Esophagus squamous epithelium (tissue), 4 donors: Measurements from ENCODE around the gene UMAD1.

Experiments used
- POLR2A ChIP-seq, 4 donors: fragments of 450-650 bp; IDR thresholded peaks; one replicate each; pipeline ENCODE4 v1.6.1; 2017; ENCODE audit warnings: antibody characterized with exemption in 4 of 4, mild to moderate bottlenecking in 4 of 4, moderate library complexity in 3 of 4
- TF ChIP-seq, protein P1 (sequence below), 6 experiments: fragments of 450-650 bp in 4 of 6; fragments of 200-600 bp in 2 of 6; sonication (generic) in 2 of 6; IDR thresholded peaks; one replicate each; pipeline ENCODE4 v1.5.1; 2016 to 2019; ENCODE audit warnings: antibody characterized with exemption in 6 of 6, mild to moderate bottlenecking in 4 of 6, moderate library complexity in 4 of 6

DNA sequence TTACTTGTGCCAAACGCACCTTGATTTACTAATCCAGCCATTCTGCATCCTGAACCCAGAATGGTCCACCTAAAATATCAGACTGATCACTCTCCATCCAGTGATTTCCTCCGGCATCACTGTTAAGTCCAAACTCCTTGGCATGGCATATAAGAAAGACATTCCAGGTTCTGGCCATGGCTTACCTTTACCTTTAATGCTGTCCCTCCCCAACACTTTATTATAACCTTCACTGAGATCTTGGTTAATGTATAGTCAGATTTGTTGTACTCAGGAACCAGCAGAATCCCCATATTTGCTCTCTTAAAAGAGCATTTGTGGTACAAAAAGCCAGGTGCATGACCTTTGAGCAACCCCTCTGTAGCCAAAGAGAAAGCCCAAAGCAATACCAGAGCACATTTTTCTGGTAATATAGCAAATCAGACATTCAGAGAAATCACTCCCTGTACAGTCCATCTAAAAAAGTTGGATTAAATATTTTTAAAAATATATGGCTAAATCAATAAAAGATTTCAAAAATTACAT lies 10.2 kb downstream of the UMAD1 start:
- TF ChIP-seq, protein P1, sequence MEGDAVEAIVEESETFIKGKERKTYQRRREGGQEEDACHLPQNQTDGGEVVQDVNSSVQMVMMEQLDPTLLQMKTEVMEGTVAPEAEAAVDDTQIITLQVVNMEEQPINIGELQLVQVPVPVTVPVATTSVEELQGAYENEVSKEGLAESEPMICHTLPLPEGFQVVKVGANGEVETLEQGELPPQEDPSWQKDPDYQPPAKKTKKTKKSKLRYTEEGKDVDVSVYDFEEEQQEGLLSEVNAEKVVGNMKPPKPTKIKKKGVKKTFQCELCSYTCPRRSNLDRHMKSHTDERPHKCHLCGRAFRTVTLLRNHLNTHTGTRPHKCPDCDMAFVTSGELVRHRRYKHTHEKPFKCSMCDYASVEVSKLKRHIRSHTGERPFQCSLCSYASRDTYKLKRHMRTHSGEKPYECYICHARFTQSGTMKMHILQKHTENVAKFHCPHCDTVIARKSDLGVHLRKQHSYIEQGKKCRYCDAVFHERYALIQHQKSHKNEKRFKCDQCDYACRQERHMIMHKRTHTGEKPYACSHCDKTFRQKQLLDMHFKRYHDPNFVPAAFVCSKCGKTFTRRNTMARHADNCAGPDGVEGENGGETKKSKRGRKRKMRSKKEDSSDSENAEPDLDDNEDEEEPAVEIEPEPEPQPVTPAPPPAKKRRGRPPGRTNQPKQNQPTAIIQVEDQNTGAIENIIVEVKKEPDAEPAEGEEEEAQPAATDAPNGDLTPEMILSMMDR (IDR thresholded peaks at IDR 0.05) = no peak
- TF ChIP-seq POLR2A (IDR thresholded peaks at IDR 0.05) = no peak
